HepG2 (cell line): ENCODE measurements around the gene B3GNT7. TPM values are rescaled to one million over a fixed set of nuclear protein-coding genes. Genes with fewer than 3 reads are reported as not detected.

Experiments used
- ATAC-seq: fragments of 200-7000 bp; cut with Tn5 transposase; 3 replicates; pipeline ENCODE4 v1.9.1; 2020; ENCODE audit warnings: mild to moderate bottlenecking, moderate library complexity
- BruUV-seq: library from RNA; stranded (reverse); fragments of 400-500 nt; replicated peaks from 2 replicates; lab custom pipeline; 2021; lab: Mats Ljungman, UMichigan
- CTCF ChIA-PET: fragments of 300-600 bp; formaldehyde crosslinking; extraction: SDS; loops from one replicate; lab custom pipeline; 2021; ENCODE audit warnings: low total read pairs, inconsistent platforms, low intra/inter-chr PET ratio; lab: Yijun Ruan, JAX
- POLR2A ChIA-PET: fragments of 350-600 bp; sonication (Branson Sonifier 250); formaldehyde crosslinking; loops from one replicate; lab custom pipeline; 2020; ENCODE audit warnings: antibody characterized with exemption, inconsistent platforms; lab: Yijun Ruan, JAX
- DNase-seq: peaks from one replicate; pipeline ENCODE4 v3.0.0-alpha.2; 2015; ENCODE audit warnings: low spot score
- FAIRE-seq: peaks from 3 replicates; lab custom pipeline; 2011; peaks lifted over from hg19 to GRCh38; lab: Jason Lieb, UNC
- H2AFZ ChIP-seq: one replicate; pipeline ENCODE4 v1.6.1; 2011; ENCODE audit warnings: low read length, inconsistent platforms
- H3K27ac ChIP-seq: fragments of 300-600 bp; 3 replicates; pipeline ENCODE4 v1.8.0; 2011; ENCODE audit warnings: mixed run types, mild to moderate bottlenecking, mixed read lengths, low read length, inconsistent platforms; ENCODE audit not compliant: insufficient read depth; ENCODE audit errors: extremely low read length
- H3K27me3 ChIP-seq, 2 experiments: fragments of 200-600 bp in 1 of 2; 2 replicates in 1 of 2; 3 replicates in 1 of 2; pipeline versions ENCODE4 v1.6.0 to v1.8.0; 2011; ENCODE audit warnings: low read length in 2 of 2, mild to moderate bottlenecking in 2 of 2, moderate library complexity in 2 of 2, inconsistent platforms in 1 of 2; ENCODE audit not compliant: insufficient read depth in 2 of 2, control insufficient read depth in 1 of 2
- H3K36me3 ChIP-seq, 2 experiments: fragments of 200-600 bp in 1 of 2; replicated peaks in 1 of 2; 2 replicates in 1 of 2; 3 replicates in 1 of 2; pipeline versions ENCODE4 v1.5.1 to v1.8.0; 2011; ENCODE audit warnings: low read length in 2 of 2, inconsistent platforms in 1 of 2; ENCODE audit not compliant: insufficient read depth in 2 of 2, control insufficient read depth in 1 of 2
- H3K4me1 ChIP-seq: 2 replicates; pipeline ENCODE4 v1.5.1; 2012; ENCODE audit warnings: low read length, inconsistent platforms; ENCODE audit not compliant: insufficient read depth
- H3K4me2 ChIP-seq: 2 replicates; pipeline ENCODE4 v1.6.0; 2011; ENCODE audit warnings: low read depth, low read length, inconsistent platforms
- H3K4me3 ChIP-seq, 3 experiments: fragments of 200-600 bp in 1 of 3; sonication (generic), shearing (Covaris generic) in 1 of 3; replicated peaks in 1 of 3; 2 replicates each; pipeline ENCODE4 v1.5.1; 2011 to 2016; ENCODE audit warnings: low read length in 3 of 3, inconsistent platforms in 2 of 3, low read depth in 2 of 3, mild to moderate bottlenecking in 2 of 3, control low read depth in 1 of 3, mixed read lengths in 1 of 3; ENCODE audit not compliant: insufficient read depth in 1 of 3
- H3K79me2 ChIP-seq: one replicate; pipeline ENCODE4 v1.6.1; 2011; ENCODE audit warnings: low read length, inconsistent platforms; ENCODE audit not compliant: insufficient read depth
- H3K9ac ChIP-seq: 2 replicates; pipeline ENCODE4 v1.6.0; 2011; ENCODE audit warnings: mild to moderate bottlenecking, low read depth, low read length, inconsistent platforms; ENCODE audit not compliant: insufficient read depth
- H3K9me3 ChIP-seq: 2 replicates; pipeline ENCODE4 v1.5.1; 2012; ENCODE audit warnings: mild to moderate bottlenecking, low read length
- H4K20me1 ChIP-seq: 2 replicates; pipeline ENCODE4 v1.6.0; 2011; ENCODE audit warnings: inconsistent platforms, mild to moderate bottlenecking, low read length, moderate library complexity; ENCODE audit not compliant: insufficient read depth
- IKZF1 ChIP-seq: fragments of 450-650 bp; IDR thresholded peaks from 2 replicates; pipeline ENCODE4 v1.7.1; 2016
- NFIC ChIP-seq: IDR thresholded peaks from 2 replicates; pipeline ENCODE4 v1.6.1; 2012; ENCODE audit warnings: mild to moderate bottlenecking, low read length, inconsistent platforms
- NR3C1 ChIP-seq: sonication (generic); formaldehyde crosslinking; IDR thresholded peaks from 2 replicates; pipeline ENCODE4 v1.4.0; 2020; ENCODE audit warnings: missing genetic modification reagents
- WGBS: methylation state at CpG from one replicate; pipeline ENCODE4 v1.1.6; 2017; ENCODE audit warnings: low lambda C conversion rate; 5-methylcytosine and 5-hydroxymethylcytosine counted together
- in situ Hi-C: cut with HindIII; loops from 2 replicates; pipeline ENCODE4 v1.10.0; 2017; ENCODE audit warnings: low pct_unique_long_range_greater_than_20kb; ENCODE audit not compliant: extremely low pct_ligation_motif_present
- intact Hi-C: fragments of 100-400 bp; cut with micrococcal nuclease; formaldehyde crosslinking; loops from one replicate; pipeline ENCODE4 v1.10.0; 2022; ENCODE audit not compliant: unreplicated experiment
- polyA plus RNA-seq, 8 experiments: library from polyadenylated mRNA; depleted of rRNA in 3 of 8; stranded (reverse) in 7 of 8; unstranded in 1 of 8; fragments of >200 nt; fragmentation: Illumina TruSeq in 4 of 8; extraction: Trizol in 4 of 8; gene quantifications; 2 replicates each; pipeline versions ENCODE4 v1.2.1 to v1.2.3, GENCODE V29; 2011 to 2016; ENCODE audit warnings: low read depth in 4 of 8, missing spikeins in 1 of 8, mixed read lengths in 1 of 8; ENCODE audit not compliant: insufficient read depth in 1 of 8
- total RNA-seq, 5 experiments: library from RNA; depleted of rRNA; stranded (reverse); fragments of >200 nt; fragmentation: Illumina TruSeq; extraction: Trizol; gene quantifications; 2 replicates each; pipeline ENCODE4 v1.2.3, GENCODE V29; 2016; ENCODE audit warnings: low read depth in 1 of 5
- TF ChIP-seq, protein P1 (sequence below): sonication (generic); formaldehyde crosslinking; IDR thresholded peaks from 2 replicates; pipeline ENCODE4 v1.9.0; 2022; ENCODE audit warnings: missing genetic modification reagents, mild to moderate bottlenecking, borderline replicate concordance
- TF ChIP-seq, protein P2 (sequence below): sonication (generic); formaldehyde crosslinking; IDR thresholded peaks from 2 replicates; pipeline ENCODE4 v1.4.0; 2020; ENCODE audit warnings: missing genetic modification reagents

Gene B3GNT7
- total and polyA plus RNA-seq, 2 of the 13 experiments (the other 11 are each of a cell fraction or from before 2014, with no cell fraction given), result 0.04 to 0.24 TPM

DNA sequence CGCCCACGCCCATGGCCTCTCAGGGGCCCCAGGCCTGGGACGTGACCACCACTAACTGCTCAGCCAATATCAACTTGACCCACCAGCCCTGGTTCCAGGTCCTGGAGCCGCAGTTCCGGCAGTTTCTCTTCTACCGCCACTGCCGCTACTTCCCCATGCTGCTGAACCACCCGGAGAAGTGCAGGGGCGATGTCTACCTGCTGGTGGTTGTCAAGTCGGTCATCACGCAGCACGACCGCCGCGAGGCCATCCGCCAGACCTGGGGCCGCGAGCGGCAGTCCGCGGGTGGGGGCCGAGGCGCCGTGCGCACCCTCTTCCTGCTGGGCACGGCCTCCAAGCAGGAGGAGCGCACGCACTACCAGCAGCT is 2.4 kb downstream of the B3GNT7 start:
- in situ Hi-C loops, result loop anchor here (10.0 kb wide), 1 partner anchor 103 kb away; no protein-coding TSS in a partner anchor
- POLR2A ChIA-PET, result no interaction called here

DNA sequence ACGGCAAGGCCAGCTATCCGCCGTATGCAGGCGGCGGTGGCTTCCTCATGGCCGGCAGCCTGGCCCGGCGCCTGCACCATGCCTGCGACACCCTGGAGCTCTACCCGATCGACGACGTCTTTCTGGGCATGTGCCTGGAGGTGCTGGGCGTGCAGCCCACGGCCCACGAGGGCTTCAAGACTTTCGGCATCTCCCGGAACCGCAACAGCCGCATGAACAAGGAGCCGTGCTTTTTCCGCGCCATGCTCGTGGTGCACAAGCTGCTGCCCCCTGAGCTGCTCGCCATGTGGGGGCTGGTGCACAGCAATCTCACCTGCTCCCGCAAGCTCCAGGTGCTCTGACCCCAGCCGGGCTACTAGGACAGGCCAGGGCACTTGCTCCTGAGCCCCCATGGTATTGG is 3.1 kb downstream of the B3GNT7 start:
- FAIRE-seq (no peak), ATAC-seq (no peak), DNase-seq (no peak)
- Histone ChIP-seq H2AFZ (no peak overlapping the region), H3K4me2 (no peak overlapping the region), H3K4me1 (peaks cover 30% of the 10 kb centered on the region), H3K9ac (no peak overlapping the region), H4K20me1 (no peaks in the 10 kb centered on the region), H3K27ac (no peak overlapping the region), H3K9me3 (no peaks in the 10 kb centered on the region), H3K36me3 (no peaks in the 10 kb centered on the region), H3K79me2 (no peaks in the 10 kb centered on the region), H3K27me3 (peaks cover 9 to 75% of the 10 kb centered on the region in 2 experiments), H3K4me3 (no peak overlapping the region)
- intact Hi-C loops (no loop called here), in situ Hi-C loops (loop anchor here (10.0 kb wide), 1 partner anchor 104 kb away; no protein-coding TSS in a partner anchor)
- BruUV-seq, result no TSS peak
- no peak for TF ChIP-seq NFIC
- TF ChIP-seq, protein P1, sequence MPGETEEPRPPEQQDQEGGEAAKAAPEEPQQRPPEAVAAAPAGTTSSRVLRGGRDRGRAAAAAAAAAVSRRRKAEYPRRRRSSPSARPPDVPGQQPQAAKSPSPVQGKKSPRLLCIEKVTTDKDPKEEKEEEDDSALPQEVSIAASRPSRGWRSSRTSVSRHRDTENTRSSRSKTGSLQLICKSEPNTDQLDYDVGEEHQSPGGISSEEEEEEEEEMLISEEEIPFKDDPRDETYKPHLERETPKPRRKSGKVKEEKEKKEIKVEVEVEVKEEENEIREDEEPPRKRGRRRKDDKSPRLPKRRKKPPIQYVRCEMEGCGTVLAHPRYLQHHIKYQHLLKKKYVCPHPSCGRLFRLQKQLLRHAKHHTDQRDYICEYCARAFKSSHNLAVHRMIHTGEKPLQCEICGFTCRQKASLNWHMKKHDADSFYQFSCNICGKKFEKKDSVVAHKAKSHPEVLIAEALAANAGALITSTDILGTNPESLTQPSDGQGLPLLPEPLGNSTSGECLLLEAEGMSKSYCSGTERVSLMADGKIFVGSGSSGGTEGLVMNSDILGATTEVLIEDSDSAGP, result 0 out of 2 replicates have a peak, but pooled peaks have one; percentile 15
- CTCF ChIA-PET, result no interaction called here
- POLR2A ChIA-PET, result no interaction called here
- 88% methylated on average over 10 of the region's 27 CpGs for WGBS

More for the DNA sequence above, 2.4 kb downstream of the B3GNT7 start:
- Histone ChIP-seq H3K4me2 (no peak overlapping the region), H2AFZ (no peak overlapping the region), H3K9me3 (no peaks in the 10 kb centered on the region), H3K36me3 (no peaks in the 10 kb centered on the region), H3K4me3 (no peak overlapping the region), H3K4me1 (peaks cover 37% of the 10 kb centered on the region)
- no TSS peak for BruUV-seq
- no peak for ATAC-seq
- 83% methylated on average over 28 of the region's 28 CpGs for WGBS
- TF ChIP-seq NR3C1 (no peak), IKZF1 (no peak)
- TF ChIP-seq, protein P2, sequence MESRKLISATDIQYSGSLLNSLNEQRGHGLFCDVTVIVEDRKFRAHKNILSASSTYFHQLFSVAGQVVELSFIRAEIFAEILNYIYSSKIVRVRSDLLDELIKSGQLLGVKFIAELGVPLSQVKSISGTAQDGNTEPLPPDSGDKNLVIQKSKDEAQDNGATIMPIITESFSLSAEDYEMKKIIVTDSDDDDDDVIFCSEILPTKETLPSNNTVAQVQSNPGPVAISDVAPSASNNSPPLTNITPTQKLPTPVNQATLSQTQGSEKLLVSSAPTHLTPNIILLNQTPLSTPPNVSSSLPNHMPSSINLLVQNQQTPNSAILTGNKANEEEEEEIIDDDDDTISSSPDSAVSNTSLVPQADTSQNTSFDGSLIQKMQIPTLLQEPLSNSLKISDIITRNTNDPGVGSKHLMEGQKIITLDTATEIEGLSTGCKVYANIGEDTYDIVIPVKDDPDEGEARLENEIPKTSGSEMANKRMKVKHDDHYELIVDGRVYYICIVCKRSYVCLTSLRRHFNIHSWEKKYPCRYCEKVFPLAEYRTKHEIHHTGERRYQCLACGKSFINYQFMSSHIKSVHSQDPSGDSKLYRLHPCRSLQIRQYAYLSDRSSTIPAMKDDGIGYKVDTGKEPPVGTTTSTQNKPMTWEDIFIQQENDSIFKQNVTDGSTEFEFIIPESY, result peak; percentile 64; the same call in 1 of the 2 replicates
- TF ChIP-seq, all 625 proteins: peak for 1
- no peak overlapping the region for H3K27ac ChIP-seq
- intact Hi-C loops, result no loop called here
- CTCF ChIA-PET, result no interaction called here
- no peaks in the 10 kb centered on the region for H4K20me1 ChIP-seq
- FAIRE-seq (no peak), DNase-seq (no peak)
- H3K9ac ChIP-seq, result no peak overlapping the region
- H3K27me3 ChIP-seq, result peaks cover 9 to 71% of the 10 kb centered on the region in 2 experiments
- no peaks in the 10 kb centered on the region for H3K79me2 ChIP-seq
